SK-N-SH treated with all-trans-retinoic acid at 6 μM for 48 hours (cell line): ENCODE measurements around the gene ANKFN1.

Experiments used
- ATAC-seq: fragments of 200-7000 bp; cut with Tn5 transposase; 3 replicates; pipeline ENCODE4 v1.9.1; 2020; ENCODE audit warnings: mild to moderate bottlenecking, moderate library complexity
- ARNTL ChIP-seq: fragments of 450-650 bp; formaldehyde crosslinking; IDR thresholded peaks from 2 replicates; pipeline ENCODE4 v1.5.0; 2020; ENCODE audit warnings: low read depth, mild to moderate bottlenecking, moderate library complexity, borderline replicate concordance
- BACH2 ChIP-seq: fragments of 250-450 bp; sonication (Bioruptor Pico); IDR thresholded peaks from 2 replicates; pipeline ENCODE4 v1.9.0; 2021; ENCODE audit warnings: mild to moderate bottlenecking, borderline replicate concordance
- CREB5 ChIP-seq: fragments of 250-450 bp; sonication (Bioruptor Pico); IDR thresholded peaks from 2 replicates; pipeline ENCODE4 v1.5.1; 2020; ENCODE audit warnings: low read depth, mild to moderate bottlenecking, moderate library complexity
- CSDC2 ChIP-seq: fragments of 250-450 bp; sonication (Bioruptor Pico); IDR thresholded peaks from 2 replicates; pipeline ENCODE4 v1.5.0; 2020; ENCODE audit warnings: mild to moderate bottlenecking, moderate library complexity
- CSRNP3 ChIP-seq: fragments of 250-450 bp; sonication (Bioruptor Pico); IDR thresholded peaks from 2 replicates; pipeline ENCODE4 v1.5.1; 2021; ENCODE audit warnings: mild to moderate bottlenecking, moderate library complexity
- ESRRG ChIP-seq: fragments of 250-450 bp; sonication (Bioruptor Pico); IDR thresholded peaks from 2 replicates; pipeline ENCODE4 v1.6.1; 2021; ENCODE audit warnings: mild to moderate bottlenecking
- GLIS3 ChIP-seq: fragments of 250-450 bp; sonication (Bioruptor Pico); IDR thresholded peaks from 2 replicates; pipeline ENCODE4 v1.5.0; 2020; ENCODE audit warnings: mild to moderate bottlenecking, moderate library complexity
- ISL1 ChIP-seq: fragments of 250-450 bp; sonication (Bioruptor Pico); IDR thresholded peaks from 2 replicates; pipeline ENCODE4 v2.1.2; 2022; ENCODE audit warnings: mild to moderate bottlenecking, moderate library complexity
- POU6F1 ChIP-seq: fragments of 250-450 bp; sonication (Bioruptor Pico); IDR thresholded peaks from 2 replicates; pipeline ENCODE4 v1.8.0; 2021; ENCODE audit warnings: low read depth, mild to moderate bottlenecking, moderate library complexity, borderline replicate concordance
- PPARA ChIP-seq: fragments of 250-450 bp; sonication (Bioruptor Pico); IDR thresholded peaks from 2 replicates; pipeline ENCODE4 v1.5.0; 2020; ENCODE audit warnings: mild to moderate bottlenecking, borderline replicate concordance
- RARB ChIP-seq: fragments of 250-450 bp; sonication (Bioruptor Pico); IDR thresholded peaks from 2 replicates; pipeline ENCODE4 v1.8.0; 2021; ENCODE audit warnings: mild to moderate bottlenecking, moderate library complexity
- SNAI2 ChIP-seq: fragments of 250-450 bp; sonication (Bioruptor Pico); IDR thresholded peaks from 2 replicates; pipeline ENCODE4 v1.5.0; 2020; ENCODE audit warnings: mild to moderate bottlenecking, moderate library complexity
- TCF4 ChIP-seq: fragments of 250-450 bp; sonication (Bioruptor Pico); IDR thresholded peaks from 2 replicates; pipeline ENCODE4 v1.8.0; 2021; ENCODE audit warnings: mild to moderate bottlenecking, moderate library complexity, borderline replicate concordance
- TOX ChIP-seq: fragments of 250-450 bp; sonication (Bioruptor Pico); IDR thresholded peaks from 2 replicates; pipeline ENCODE4 v1.8.0; 2021; ENCODE audit warnings: mild to moderate bottlenecking, moderate library complexity, borderline replicate concordance
- TSHZ2 ChIP-seq: fragments of 250-450 bp; sonication (Bioruptor Pico); IDR thresholded peaks from 2 replicates; pipeline ENCODE4 v1.5.0; 2020; ENCODE audit warnings: mild to moderate bottlenecking, moderate library complexity
- ZC3H10 ChIP-seq: fragments of 250-450 bp; sonication (Bioruptor Pico); IDR thresholded peaks from 2 replicates; pipeline ENCODE4 v1.5.1; 2021; ENCODE audit warnings: mild to moderate bottlenecking, moderate library complexity
- ZFP3 ChIP-seq: fragments of 250-450 bp; sonication (Bioruptor Pico); IDR thresholded peaks from 2 replicates; pipeline ENCODE4 v1.5.0; 2020; ENCODE audit warnings: mild to moderate bottlenecking, moderate library complexity
- ZNF565 ChIP-seq: fragments of 450-650 bp; formaldehyde crosslinking; conservative IDR thresholded peaks from 2 replicates; pipeline ENCODE4 v1.5.0; 2020; ENCODE audit warnings: low read depth, mild to moderate bottlenecking, moderate library complexity
- ZNF70 ChIP-seq: fragments of 450-650 bp; formaldehyde crosslinking; IDR thresholded peaks from 2 replicates; pipeline ENCODE4 v1.5.0; 2020; ENCODE audit warnings: mild to moderate bottlenecking, moderate library complexity
- ZNF8 ChIP-seq: fragments of 450-650 bp; formaldehyde crosslinking; IDR thresholded peaks from 2 replicates; pipeline ENCODE4 v1.5.0; 2020; ENCODE audit warnings: mild to moderate bottlenecking, moderate library complexity

ANKFN1 gene

GRCh38 chr17:56130026-56130425 is 23.2 kb upstream of the ANKFN1 start (continued):
- TF ChIP-seq CSRNP3 (no peak), CSDC2 (CRISPR knock-in tag) (no peak), TOX (no peak), TCF4 (CRISPR knock-in tag) (no peak), GLIS3 (CRISPR knock-in tag) (no peak), ZC3H10 (CRISPR knock-in tag) (no peak)

- no peak for ATAC-seq
- no peak for TF ChIP-seq RARB (CRISPR knock-in tag)
- no peak for TF ChIP-seq CSDC2 (CRISPR knock-in tag)
- TF ChIP-seq CSRNP3 = no peak
- TF ChIP-seq ZNF565 = no peak
- no peak for TF ChIP-seq ZFP3 (CRISPR knock-in tag)
- no peak for TF ChIP-seq TSHZ2
- no peak for TF ChIP-seq POU6F1 (CRISPR knock-in tag)
- no peak for TF ChIP-seq ZNF8 (CRISPR knock-in tag)
- TF ChIP-seq CREB5 (CRISPR knock-in tag) = no peak
- no peak for TF ChIP-seq PPARA (CRISPR knock-in tag)
- no peak for TF ChIP-seq TOX
- TF ChIP-seq ISL1 (CRISPR knock-in tag) = no peak
- no peak for TF ChIP-seq ZNF70 (CRISPR knock-in tag)
- no peak for TF ChIP-seq BACH2 (CRISPR knock-in tag)
- TF ChIP-seq, all 23 proteins: peak for 0
Observed at GRCh38 chr17:56130631-56131030, 22.6 kb upstream of the ANKFN1 start.

GRCh38 chr17:56131431-56131830 is 21.8 kb upstream of the ANKFN1 start:
- TF ChIP-seq ZNF8 (CRISPR knock-in tag) (no peak), SNAI2 (CRISPR knock-in tag) (no peak), TOX (no peak), ESRRG (CRISPR knock-in tag) (no peak), ISL1 (CRISPR knock-in tag) (no peak), ZNF70 (CRISPR knock-in tag) (no peak), PPARA (CRISPR knock-in tag) (no peak), ZNF565 (no peak), RARB (CRISPR knock-in tag) (no peak), CREB5 (CRISPR knock-in tag) (no peak)
- no peak for ATAC-seq

GRCh38 chr17:56136301-56136700 is 17.0 kb upstream of the ANKFN1 start:
- ATAC-seq = no peak
- TF ChIP-seq POU6F1 (CRISPR knock-in tag) = no peak
- TF ChIP-seq CREB5 (CRISPR knock-in tag) = no peak
- TF ChIP-seq ZNF70 (CRISPR knock-in tag) = no peak
- no peak for TF ChIP-seq TCF4 (CRISPR knock-in tag)
- TF ChIP-seq BACH2 (CRISPR knock-in tag) = no peak
- TF ChIP-seq ISL1 (CRISPR knock-in tag) = no peak
- TF ChIP-seq ARNTL (CRISPR knock-in tag) = no peak
